ENCODE results near the gene KRT79. TPM values are rescaled to one million over a fixed set of nuclear protein-coding genes. Genes with fewer than 3 reads are reported as not detected.

Gene KRT79
- total RNA-seq, 6 donors from 2014 or later: 0.30 to 8.9 (median 1.3) TPM; not detected in 2

- DNase-seq: no peak
- H3K27ac ChIP-seq: no peak overlapping the region
- 78% methylated on average over 6 of the region's 6 CpGs for WGBS, 2 donors
- ATAC-seq (ENCODE audit: low FRiP score in 2 of 2): no peak
- H3K4me3 ChIP-seq: no peak overlapping the region
- no peaks in the 10 kb centered on the region for H3K36me3 ChIP-seq
- H3K27me3 ChIP-seq: peaks cover 0 to 24% (median 2%) of the 10 kb centered on the region in 4 donors
- TF ChIP-seq POLR2AphosphoS5 (IDR thresholded peaks at IDR 0.05) (no peak), CTCF (IDR thresholded peaks at IDR 0.05) (no peak), EP300 (IDR thresholded peaks at IDR 0.05) (no peak), POLR2A (IDR thresholded peaks at IDR 0.05) (no peak)
- H3K9me3 ChIP-seq: no peaks in the 10 kb centered on the region
- peaks cover 2 to 20% (median 9%) of the 10 kb centered on the region in 4 donors for H3K4me1 ChIP-seq
Measured at GRCh38 chr12:52788192-52788875, 45.8 kb downstream of the KRT79 start.

- no peak for DNase-seq
- ATAC-seq (ENCODE audit: low FRiP score in 2 of 2): no peak
- H3K4me3 ChIP-seq: no peak overlapping the region
- 77 to 80% methylated on average over 4 to 6 of the region's 6 CpGs for WGBS, 2 donors
- H3K27me3 ChIP-seq: peaks cover 0 to 24% (median 2%) of the 10 kb centered on the region in 4 donors
- H3K9me3 ChIP-seq: no peaks in the 10 kb centered on the region
- H3K36me3 ChIP-seq: no peaks in the 10 kb centered on the region
- H3K4me1 ChIP-seq: peaks cover 2 to 20% (median 9%) of the 10 kb centered on the region in 4 donors
- no peak for TF ChIP-seq POLR2A (IDR thresholded peaks at IDR 0.05)
- no peak overlapping the region for H3K27ac ChIP-seq
Measured at GRCh38 chr12:52787324-52788191, 46.6 kb downstream of the KRT79 start.

- Histone ChIP-seq H3K27ac (no peak overlapping the region), H3K27me3 (peaks cover 0 to 11% (median 0%) of the 10 kb centered on the region in 4 donors), H3K9me3 (no peaks in the 10 kb centered on the region), H3K36me3 (no peaks in the 10 kb centered on the region), H3K4me3 (no peak overlapping the region), H3K4me1 (peaks cover under 1 to 14% (median 5%) of the 10 kb centered on the region in 4 donors)
- no peak for TF ChIP-seq POLR2A (IDR thresholded peaks at IDR 0.05)
- TF ChIP-seq EP300 (IDR thresholded peaks at IDR 0.05): no peak
- TF ChIP-seq CTCF (IDR thresholded peaks at IDR 0.05): no peak
- TF ChIP-seq POLR2AphosphoS5 (IDR thresholded peaks at IDR 0.05): no peak
- WGBS, 2 donors: 86 to 88% methylated on average over 3 of the region's 3 CpGs
- no peak for ATAC-seq (ENCODE audit: low FRiP score in 2 of 2)
- no peak for DNase-seq
Measured at GRCh38 chr12:52784909-52785308, 49.2 kb downstream of the KRT79 start.

- TF ChIP-seq EP300 (IDR thresholded peaks at IDR 0.05): no peak
- ATAC-seq (ENCODE audit: low FRiP score in 2 of 2): no peak
- Histone ChIP-seq H3K36me3 (no peaks in the 10 kb centered on the region), H3K27ac (no peak overlapping the region), H3K4me3 (no peak overlapping the region), H3K27me3 (no peaks in the 10 kb centered on the region), H3K9me3 (no peaks in the 10 kb centered on the region), H3K4me1 (peaks cover 0 to 14% (median 3%) of the 10 kb centered on the region in 4 donors)
- DNase-seq: no peak
- 83 to 85% methylated on average over 7 of the region's 7 CpGs for WGBS, 2 donors
Measured at GRCh38 chr12:52783563-52784316, 50.4 kb downstream of the KRT79 start.

GRCh38 chr12:52782502-52782901 is 51.6 kb downstream of the KRT79 start:
- DNase-seq (no peak), ATAC-seq (ENCODE audit: low FRiP score in 2 of 2) (no peak)
- no peak overlapping the region for H3K4me3 ChIP-seq
- H3K27ac ChIP-seq: no peak overlapping the region
- TF ChIP-seq POLR2A (IDR thresholded peaks at IDR 0.05): no peak
- TF ChIP-seq POLR2AphosphoS5 (IDR thresholded peaks at IDR 0.05): no peak
- no peak for TF ChIP-seq EP300 (IDR thresholded peaks at IDR 0.05)
- TF ChIP-seq CTCF (IDR thresholded peaks at IDR 0.05): no peak
- H3K9me3 ChIP-seq: no peaks in the 10 kb centered on the region
- no peaks in the 10 kb centered on the region for H3K36me3 ChIP-seq
- WGBS, 2 donors: 94 to 96% methylated on average over 4 of the region's 4 CpGs
- no peaks in the 10 kb centered on the region for H3K27me3 ChIP-seq
- H3K4me1 ChIP-seq: peaks cover 0 to 8% (median 3%) of the 10 kb centered on the region in 4 donors
